ENCODE results near the gene ATP11A.
"Not testable (repeated sequence)": the region's sequence is repeated elsewhere in the genome, so short reads cannot be mapped to it uniquely, and the experiment has no call there.

Gene ATP11A

DNA sequence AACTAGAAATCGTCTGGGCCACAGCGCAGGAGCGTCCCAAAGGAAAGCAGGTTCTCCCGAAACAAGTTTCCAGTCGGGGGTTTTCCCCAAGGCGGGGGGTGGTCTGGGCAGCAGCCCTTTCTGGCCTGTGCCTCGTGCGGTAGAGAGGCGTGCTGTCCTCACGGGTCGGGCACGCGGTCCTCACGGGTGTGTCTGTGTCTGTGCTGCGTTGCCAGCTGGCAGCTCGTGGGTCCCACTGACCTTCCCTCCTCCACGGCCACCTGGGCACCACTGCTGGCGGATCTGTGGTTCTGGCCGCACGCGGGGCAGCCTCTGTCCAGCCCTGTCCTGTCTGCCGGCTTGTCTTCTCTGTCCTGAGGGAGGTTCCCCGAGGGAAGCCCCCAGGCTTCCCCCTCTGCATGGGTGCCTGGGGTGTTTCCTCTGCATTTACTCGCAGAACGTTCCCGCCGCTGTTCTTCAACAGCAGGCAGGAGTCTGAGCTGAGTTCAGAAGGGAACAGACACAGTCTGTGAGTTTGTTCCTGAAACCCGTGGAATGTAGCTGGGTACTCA lies 181.0 kb downstream of the ATP11A start:
- DNase-seq, result no peak

DNA sequence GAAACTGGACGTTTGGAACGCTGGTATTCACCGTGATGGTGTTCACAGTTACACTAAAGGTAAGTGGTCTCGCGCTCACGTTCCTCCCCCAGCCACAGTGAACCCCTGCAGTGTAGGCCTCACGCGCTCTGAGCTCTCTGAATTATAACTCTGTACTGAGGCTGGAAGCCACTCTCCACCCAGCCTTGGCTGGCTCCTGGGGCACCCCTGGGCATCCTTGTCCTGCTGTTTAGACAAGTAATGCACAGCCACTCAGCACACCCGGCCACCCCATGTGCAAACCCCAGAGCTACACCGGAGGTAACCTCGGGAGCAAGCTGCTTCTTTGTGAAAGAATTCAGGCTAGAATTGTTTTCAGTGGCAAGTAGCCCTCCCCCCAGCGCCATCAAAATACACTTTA lies 181.9 kb downstream of the ATP11A start:
- DNase-seq, result no peak

DNA sequence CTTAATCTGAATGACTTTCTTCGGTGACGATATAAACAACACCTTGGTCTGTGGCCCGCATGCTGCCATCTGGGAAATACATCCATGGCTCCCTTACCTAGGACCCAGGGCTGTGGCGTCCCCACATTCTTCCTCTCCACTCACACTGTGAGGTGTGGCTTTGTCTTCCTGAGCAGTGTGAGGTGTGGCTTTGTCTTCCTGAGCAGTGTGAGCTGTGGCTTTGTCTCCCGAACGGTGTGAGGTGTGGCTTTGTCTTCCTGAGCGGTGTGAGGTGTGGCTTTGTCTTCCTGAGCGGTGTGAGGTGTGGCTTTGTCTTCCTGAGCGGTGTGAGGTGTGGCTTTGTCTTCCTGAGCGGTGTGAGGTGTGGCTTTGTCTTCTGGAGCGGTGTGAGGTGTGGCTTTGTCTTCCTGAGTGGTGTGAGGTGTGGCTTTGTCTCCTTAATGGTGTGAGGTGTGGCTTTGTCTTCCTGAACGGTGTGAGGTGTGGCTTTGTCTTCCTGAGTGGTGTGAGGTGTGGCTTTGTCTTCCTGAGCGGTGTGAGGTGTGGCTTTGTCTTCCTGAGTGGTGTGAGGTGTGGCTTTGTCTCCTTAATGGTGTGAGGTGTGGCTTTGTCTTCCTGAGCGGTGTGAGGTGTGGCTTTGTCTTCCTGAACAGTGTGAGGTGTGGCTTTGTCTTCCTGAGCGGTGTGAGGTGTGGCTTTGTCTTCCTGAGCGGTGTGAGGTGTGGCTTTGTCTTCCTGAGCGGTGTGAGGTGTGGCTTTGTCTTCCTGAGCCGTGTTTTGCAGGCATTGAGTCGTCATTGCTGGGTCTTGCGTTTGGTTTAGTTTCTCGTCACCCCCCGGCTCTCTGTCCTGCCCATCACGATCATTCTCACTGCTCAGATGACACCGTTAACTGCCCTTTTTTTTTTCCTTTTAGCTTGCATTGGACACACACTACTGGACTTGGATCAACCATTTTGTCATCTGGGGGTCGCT lies 183.1 kb downstream of the ATP11A start:
- not testable (repeated sequence) for DNase-seq

DNA sequence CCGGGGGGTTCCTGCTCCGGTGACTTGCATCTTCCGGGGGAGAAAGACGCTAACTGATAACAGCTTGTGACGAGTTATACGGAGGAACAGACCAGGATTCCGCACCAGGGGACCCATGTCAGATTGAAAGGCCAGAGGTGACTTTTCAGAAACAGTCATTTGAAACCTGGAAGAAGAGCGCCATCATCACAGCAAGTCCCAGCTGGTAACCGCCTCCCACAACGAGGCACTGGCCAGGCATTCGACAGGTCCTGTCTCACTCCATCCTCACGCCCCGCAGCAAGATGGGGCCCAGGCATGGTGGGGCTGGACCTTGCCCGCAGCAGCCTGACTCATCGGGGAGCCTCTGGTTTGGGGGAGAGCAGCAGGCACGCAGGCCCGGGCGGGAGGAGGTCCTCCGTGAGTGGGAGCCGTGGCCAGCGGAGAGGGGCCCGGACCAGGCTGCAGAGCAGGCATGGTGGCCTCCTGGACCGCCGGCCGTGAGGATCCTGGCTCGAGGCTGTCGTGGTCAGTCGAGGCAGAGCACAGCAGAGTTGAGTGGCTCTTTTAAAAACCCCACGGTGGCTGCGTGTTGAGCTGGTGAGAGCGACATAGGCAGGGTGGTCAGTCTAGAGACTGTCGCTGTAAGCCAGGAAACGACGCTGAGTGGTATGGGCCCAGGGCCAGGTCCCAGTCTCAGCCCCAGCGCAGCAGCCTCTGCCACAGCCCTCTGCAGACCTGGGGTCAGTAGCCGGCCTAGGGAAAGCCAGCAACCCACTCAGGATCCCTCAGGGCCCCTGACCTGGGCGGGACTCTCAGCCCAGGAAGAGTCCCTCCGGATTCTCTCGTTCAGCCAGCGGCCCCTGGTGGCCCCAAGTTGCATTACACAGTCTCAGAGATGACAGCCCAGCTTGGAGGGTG lies 184.3 kb downstream of the ATP11A start:
- no peak for DNase-seq

DNA sequence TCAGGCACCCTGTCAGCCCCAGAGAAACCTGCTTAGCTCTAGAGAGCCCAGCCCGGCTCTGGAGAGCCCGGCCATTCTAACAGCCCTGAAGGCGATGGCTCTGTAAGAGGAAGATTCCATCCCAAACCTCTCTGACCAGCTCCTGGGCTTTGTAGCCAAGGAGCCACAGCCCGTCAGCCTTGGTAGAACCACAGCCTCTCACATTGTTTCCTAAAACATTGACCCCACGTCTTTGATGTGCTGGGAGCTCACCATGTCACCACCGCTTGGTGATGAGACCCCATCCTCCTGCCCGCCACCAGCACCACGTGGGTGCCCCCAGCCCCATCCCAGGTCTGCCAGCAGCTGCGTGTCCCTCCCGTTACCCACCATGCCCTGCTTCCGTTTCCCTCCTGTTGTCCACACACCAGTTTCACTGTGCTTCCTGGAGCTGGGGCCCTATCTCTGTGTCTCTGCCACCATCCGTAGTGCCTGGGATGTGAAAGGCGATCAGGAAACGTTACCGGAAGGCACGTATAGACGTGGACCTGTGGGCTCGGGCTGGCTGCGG lies 185.0 kb downstream of the ATP11A start:
- DNase-seq, result no peak

DNA sequence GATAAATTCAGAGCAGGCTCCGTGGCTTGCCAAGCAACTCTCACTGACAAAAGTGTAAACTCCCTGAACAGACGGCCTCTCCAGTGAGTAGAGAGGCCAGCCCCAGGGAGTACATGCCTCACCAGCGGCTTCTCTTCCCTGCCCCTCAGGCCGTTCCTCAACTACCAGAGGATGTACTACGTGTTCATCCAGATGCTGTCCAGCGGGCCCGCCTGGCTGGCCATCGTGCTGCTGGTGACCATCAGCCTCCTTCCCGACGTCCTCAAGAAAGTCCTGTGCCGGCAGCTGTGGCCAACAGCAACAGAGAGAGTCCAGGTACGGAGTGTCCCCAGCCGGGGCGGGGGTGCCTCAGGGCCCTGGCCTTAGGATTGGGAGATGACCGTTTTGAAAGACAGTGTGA lies 185.8 kb downstream of the ATP11A start:
- no peak for DNase-seq

DNA sequence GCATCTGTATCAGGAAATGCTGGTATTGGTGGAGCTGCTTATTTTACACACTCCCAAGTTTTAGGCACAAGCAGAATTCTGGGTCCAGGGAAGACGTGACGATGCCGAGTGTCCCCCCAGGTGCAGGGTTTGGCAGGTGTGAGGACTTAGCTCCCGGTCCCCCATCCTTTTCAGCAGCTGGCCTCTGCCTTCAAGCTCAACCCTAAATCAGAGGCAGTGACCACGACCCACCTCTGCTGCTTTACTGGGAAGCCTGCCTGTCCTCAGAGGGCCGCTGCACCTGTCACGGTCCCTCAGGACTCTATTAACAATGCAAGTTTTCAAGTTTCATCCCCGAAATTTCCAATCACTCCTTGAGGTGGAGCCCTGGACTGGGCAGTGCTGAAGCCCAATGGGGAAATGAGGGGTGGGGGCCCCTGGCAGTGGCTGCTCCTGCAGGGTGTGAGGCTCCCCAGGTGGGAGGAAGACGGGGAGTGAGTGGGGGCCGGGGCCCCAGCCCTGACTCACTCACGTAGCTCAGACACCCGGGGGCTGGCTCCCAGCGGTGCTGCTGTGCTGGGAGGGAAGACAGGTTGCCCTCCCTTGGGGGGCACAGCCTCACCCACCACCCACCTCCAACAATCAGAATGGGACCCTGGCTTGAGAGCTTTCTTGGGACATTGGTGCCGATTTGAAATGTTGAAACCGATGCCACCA lies 186.6 kb downstream of the ATP11A start:
- DNase-seq, result no peak

DNA sequence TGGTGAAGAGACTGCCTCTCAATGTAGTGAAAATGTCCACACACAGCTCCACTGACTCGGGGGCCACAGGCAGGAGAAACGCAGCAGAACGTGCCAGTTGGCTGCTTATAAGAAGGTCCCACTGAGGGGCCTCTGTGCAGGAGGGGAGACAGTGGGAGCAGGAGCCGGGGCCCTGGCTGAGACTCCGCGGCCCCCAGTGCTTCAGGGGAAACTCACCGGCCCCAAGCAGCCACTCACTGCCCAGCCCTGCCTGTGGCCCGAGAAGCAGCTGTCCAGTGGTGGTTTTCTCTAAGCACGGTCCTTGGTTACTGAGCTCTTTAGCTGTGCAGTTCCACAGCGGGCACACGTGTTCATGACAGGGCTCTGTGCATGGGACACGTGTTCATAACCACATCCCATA lies 187.2 kb downstream of the ATP11A start:
- DNase-seq, result no peak

DNA sequence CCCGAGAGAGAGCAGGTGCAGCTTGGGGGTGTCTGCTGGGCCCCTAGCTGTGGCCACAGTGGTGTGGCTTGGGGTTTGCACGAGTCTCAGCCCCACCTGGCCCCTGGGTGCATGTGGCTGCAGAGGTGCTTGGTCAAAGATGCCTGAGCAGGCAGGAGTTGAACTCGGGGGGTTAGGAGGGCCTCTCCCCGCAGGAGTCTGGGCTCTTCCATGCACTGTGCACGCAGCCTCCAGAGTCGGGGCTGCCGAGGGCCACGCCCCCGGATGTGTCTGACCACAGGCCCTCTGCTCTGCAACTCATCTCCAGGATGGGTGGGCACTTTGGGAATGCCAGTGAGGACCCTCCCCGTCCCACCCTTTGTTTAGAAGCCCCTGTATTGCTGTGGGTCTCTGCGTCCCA lies 187.7 kb downstream of the ATP11A start:
- DNase-seq, result no peak

DNA sequence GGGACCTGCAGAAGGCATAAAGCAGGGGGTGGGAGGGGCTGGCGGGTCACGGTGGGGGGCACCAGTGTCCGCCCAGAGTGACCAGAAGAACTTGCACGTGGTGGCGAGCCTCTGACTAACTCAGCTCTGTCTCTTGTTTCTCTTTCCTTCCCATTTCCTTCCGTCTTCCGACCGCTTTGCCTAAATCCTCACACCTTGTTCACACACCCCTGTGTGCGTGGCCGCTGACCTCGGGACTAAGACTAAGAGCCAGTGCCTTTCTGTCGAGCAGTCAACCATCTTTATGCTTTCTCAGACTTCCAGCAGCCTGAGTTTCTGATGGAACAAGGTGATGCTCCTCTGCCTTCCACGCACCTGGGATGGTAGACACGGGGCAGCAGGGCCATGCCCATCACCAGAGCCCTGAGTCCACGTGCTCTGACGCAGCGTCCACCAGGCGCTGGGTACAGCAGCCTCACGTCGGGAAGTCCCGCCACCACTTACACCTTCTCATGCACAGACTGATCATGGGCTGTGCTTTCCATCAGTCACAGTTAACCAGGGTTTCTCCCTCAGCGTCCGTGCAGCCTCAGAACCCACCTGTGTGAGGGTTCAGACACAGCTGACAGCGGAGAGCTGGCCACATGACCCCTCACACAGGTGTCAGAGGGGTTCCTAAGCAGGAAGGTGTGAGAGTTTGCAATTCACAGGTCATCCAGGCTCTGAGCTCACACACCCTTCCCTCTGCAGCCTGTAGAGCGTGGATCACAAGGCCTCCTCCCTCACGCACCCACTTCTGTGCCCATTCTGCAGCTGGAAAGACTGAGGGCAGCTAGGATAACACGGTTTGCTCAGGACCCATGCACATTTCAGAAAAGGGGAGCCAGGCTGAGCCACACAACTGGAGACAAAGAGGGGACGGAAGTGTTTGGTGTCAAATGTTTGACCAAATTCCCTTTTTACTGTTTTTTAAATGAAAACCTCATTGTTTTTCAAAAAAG lies 188.4 kb downstream of the ATP11A start:
- no peak for DNase-seq

DNA sequence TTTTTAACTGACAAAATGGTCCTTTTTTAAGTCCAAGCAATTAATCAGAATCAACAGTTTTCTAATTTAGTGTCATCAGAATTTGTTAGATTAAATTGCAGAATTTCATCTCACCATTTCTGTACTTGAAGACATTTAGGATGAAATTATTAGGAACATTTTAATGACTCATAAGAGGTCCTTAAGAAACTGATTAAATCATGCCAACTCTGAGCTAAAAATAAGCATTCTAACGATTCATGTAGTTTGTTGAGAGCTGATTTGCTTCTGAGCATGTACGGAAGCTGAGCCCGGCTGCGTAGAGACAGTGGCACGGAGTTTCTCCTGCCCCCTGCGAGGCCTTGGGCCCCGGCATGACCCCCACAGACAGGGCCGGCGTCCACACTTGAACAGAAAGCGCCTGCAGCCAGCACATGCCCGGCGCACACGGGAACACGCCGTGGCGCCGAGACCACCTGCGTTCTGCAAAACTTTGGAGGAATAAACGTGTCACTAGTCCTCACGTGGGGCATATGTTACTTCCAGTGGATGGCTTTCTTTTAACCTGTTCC lies 189.5 kb downstream of the ATP11A start:
- no peak for DNase-seq

DNA sequence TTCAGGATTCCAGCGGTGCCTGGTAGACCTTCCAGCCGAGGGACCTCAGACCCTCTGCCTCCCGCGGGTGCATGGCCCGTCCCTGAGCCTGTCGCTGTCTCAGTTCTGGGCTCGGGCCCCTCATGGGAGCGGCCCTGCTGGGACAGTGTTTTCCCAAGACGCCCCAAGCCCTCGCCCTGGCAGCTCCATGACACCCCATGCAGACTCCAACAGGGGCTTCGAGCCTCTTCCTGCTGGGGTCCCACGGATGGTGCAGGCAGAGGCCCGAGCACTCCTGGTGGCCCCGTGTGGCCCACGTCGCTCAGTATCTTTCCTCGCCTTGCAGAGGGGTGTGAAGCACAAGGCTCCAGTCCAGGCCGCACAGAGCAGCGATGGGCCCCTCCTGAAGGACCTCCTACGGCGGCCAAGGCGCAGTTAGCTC lies 190.4 kb downstream of the ATP11A start:
- no peak for DNase-seq

DNA sequence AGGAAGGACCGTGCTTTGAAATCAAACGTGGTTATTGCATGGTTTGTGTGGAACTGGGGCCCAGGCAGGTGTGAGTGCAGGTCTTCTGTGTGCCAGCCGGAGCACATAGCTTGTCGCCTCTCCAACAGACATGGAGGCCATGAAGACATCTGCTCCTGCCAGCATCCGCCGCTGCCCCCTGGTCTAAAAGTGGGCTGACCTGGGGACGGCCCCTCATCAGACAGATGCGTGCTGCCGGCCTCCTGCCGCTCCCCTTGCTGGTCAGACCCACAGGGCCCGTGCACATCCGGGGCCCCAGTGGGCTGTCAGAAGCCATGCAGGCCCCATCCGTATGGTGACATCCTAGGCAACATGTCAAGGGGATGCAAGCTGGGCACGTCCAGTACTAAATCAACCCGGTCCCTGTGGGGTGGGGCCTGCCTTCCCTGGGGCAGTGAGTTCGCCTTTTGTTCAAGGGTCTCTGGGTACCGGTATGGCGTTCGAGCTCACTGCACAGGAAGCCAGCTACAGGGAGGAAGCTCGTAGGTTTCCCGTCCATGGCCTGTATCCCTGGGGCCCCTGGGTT lies 191.2 kb downstream of the ATP11A start:
- DNase-seq, result no peak

DNA sequence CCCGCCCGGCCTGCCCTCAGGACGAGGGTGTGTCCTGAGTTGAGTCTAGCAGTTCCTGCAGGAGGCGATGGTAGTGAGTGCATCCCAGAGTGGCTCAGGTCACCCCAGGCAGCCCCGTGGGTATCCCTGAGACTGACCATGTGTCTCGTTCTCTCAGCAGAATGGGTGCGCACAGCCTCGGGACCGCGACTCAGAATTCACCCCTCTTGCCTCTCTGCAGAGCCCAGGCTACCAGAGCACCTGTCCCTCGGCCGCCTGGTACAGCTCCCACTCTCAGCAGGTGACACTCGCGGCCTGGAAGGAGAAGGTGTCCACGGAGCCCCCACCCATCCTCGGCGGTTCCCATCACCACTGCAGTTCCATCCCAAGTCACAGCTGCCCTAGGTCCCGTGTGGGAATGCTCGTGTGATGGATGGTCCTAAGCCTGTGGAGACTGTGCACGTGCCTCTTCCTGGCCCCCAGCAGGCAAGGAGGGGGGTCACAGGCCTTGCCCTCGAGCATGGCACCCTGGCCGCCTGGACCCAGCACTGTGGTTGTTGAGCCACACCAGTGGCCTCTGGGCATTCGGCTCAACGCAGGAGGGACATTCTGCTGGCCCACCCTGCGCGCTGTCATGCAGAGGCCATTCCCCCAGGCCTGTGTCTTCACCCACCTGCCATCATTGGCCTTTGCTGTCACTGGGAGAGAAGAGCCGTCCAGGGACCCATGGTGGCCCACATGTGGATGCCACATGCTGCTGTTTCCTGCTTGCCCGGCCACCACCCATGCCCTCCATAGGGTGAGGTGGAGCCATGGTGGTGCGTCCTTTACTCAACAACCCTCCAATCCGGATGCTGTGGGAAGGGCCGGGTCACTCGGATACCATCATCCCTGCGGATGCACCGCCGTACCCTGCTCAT lies 192.1 kb downstream of the ATP11A start:
- DNase-seq, result no peak

DNA sequence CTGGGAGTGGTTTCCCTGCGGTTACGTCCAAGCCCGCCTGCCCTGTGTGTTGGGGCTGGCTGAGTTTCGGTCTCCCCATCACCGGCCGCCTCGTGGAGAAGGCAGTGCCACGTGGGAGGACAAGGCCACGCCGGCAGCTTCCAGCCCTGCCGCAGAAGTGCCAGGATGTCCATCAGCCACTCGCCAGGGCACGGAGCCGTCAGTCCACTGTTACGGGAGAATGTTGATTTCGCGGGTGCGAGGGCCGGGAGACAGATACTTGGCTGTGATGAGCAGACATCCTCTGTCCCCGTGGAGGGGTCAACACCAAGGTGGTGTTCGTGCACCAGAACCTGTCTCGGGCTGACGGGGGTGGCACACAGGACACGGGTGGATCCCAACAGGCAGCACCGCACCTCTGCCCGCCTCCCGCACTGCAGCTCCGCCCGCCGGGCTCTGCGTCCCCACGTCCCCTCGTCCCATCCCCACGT lies 192.8 kb downstream of the ATP11A start:
- DNase-seq, result no peak

DNA sequence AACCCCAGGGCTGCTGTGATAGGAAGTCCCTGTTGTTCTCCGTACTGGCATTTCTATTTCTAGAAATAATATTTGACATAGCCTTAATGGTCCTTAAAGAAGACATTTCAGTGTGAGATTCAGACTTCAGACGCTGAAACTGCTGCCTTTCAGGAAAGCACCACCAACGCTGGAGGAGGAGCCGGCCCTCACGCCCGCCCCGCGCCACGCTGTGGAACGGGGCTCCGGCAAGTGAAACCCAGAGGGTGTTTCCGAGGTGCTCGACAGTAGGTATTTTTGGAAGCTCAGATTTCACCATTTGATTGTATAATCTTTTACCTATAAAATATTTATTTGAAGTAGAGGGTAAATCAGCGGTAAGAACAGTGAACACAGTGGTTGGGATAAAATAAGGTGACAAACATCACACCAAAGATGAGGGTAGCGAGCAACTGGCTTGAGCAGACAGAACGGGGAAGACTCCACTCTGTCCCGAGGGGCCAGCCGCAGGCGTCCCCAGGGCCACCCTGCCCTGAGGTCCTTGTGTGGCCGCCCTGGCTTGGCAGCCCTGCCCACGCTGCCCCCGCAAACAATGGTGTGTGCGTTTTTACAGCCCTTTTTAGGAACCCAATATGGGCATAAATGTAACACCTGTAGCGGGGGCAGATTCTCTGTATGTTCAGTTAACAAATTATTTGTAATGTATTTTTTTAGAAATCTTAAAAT lies 193.6 kb downstream of the ATP11A start:
- no peak for DNase-seq

DNA sequence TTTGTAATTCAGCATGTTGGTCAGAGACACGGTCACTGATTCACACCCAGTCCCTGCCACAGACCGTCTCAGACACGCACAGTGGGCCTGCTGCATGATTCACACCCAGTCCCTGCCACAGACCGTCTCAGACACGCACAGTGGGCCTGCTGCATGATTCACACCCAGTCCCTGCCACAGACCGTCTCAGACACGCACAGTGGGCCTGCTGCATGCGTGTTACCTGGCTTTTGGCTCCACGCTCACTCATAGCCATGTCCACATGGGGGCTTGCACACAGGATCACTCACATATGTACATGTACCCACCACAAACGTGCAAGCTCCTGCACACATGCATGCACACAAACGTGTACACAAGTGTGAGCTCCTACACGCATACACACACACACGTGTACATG lies 194.9 kb downstream of the ATP11A start:
- not testable (repeated sequence) for DNase-seq

DNA sequence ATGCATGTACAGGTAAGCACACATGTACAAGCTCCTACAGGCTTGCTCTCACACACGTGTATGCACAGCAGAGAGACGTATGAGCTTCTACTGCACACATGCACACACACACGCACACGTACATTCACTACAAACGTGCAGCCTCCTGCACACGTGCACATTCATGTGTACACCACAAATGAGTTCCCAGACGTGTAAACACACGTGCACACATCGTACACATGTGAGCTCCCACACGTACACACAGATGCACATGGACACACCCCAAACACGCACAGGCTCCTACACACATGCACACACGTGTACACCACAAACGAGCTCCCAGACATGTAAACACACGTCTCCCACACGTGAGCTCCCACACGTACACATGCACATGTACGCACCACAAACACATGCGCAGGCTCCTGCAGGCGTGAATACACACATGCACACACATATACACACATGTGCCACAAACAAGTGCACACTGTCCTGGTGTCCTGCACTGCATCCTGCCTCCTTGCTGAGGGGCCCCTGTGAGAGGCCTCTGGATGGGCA lies 195.5 kb downstream of the ATP11A start:
- no peak for DNase-seq

Measured in NCI-H446 treated with DMSO at 0.1 percent for 48 hours (cell line).